ENCODE results near the gene PARL. TPM values are rescaled to one million over a fixed set of nuclear protein-coding genes. Genes with fewer than 3 reads are reported as not detected.

The PARL gene
- total RNA-seq, 1 experiment from 2014 or later: 109 TPM

DNA sequence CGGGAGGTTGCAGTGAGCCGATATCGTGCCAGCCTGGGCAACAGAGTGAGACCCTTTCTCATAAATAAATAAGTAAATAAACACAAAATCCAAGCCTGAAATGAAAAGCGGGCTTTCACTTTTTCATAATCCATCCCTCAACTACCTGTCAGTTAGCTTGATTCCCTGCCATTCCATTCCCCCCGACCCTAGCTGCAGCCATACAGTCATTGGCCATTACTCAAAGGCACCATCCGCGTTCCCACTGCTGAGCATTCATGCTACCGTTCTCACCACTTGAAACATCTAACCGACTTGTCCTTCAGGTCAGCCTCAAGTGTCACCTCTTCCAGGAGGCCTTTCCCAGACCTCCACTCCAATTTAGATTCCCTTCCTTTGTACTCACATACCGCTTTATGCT is 1.1 kb upstream of the PARL start:
- no peaks in the 10 kb centered on the region for H3K9me3 ChIP-seq (ENCODE audit: insufficient read depth, low read depth)
- no peak for DNase-seq
- H3K4me1 ChIP-seq (replicated peaks; ENCODE audit: insufficient read depth): peaks cover 15% of the 10 kb centered on the region
- H3K27ac ChIP-seq: no peak overlapping the region
- H3K4me2 ChIP-seq: no peak overlapping the region
- H2AFZ ChIP-seq: no peak overlapping the region
- intact Hi-C loops (cut with micrococcal nuclease; ENCODE audit: unreplicated experiment): loop anchor here (1.0 to 10.0 kb wide), 3 partner anchors 61 to 761 kb away; partner anchors contain the start of gene MAP6D1
- H3K9me2 ChIP-seq (ENCODE audit: insufficient read depth): no peaks in the 10 kb centered on the region
- H3K36me3 ChIP-seq (ENCODE audit: low read depth): peaks cover 6% of the 10 kb centered on the region; the same call in 1 of the 2 replicates
- peaks cover 24% of the 10 kb centered on the region for H4K20me1 ChIP-seq (ENCODE audit: insufficient read depth)
- H3F3A ChIP-seq (ENCODE audit: insufficient read depth, low read depth): no peaks in the 10 kb centered on the region
- no TSS peak for BruUV-seq (replicated peaks)
- H3K27me3 ChIP-seq (ENCODE audit: insufficient read depth, low read depth): no peaks in the 10 kb centered on the region
- CTCF ChIA-PET: interaction anchor here (0.6 kb wide), 1 partner anchor 19 kb away, joined by 6 read pairs; no protein-coding TSS in a partner anchor
- H3K4me3 ChIP-seq: no peak overlapping the region
- H3K79me2 ChIP-seq (ENCODE audit: low read depth): peaks cover 38% of the 10 kb centered on the region
- POLR2A ChIA-PET (ENCODE audit: unreplicated experiment): no interaction called here
- TF ChIP-seq EZH2 (IDR thresholded peaks at IDR 0.05; ENCODE audit: low read depth): no peak
- TF ChIP-seq, protein P1, sequence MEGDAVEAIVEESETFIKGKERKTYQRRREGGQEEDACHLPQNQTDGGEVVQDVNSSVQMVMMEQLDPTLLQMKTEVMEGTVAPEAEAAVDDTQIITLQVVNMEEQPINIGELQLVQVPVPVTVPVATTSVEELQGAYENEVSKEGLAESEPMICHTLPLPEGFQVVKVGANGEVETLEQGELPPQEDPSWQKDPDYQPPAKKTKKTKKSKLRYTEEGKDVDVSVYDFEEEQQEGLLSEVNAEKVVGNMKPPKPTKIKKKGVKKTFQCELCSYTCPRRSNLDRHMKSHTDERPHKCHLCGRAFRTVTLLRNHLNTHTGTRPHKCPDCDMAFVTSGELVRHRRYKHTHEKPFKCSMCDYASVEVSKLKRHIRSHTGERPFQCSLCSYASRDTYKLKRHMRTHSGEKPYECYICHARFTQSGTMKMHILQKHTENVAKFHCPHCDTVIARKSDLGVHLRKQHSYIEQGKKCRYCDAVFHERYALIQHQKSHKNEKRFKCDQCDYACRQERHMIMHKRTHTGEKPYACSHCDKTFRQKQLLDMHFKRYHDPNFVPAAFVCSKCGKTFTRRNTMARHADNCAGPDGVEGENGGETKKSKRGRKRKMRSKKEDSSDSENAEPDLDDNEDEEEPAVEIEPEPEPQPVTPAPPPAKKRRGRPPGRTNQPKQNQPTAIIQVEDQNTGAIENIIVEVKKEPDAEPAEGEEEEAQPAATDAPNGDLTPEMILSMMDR (conservative IDR thresholded peaks at IDR 0.05): no peak

DNA sequence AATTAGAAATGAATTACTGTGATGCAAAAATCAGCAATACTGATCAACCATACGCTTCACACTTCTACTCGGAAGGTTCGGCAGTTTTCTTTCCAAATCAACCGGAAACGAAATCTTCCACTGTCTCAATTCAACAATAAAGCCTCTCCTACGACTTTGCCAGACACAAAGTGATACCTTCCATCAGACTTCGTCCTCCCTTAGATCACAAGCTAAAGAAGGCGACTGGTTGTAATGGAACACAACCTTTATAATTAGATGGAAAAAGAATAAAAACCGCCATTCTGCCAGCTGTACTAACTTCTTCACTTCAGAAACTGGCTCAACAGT is 618 bp downstream of the PARL start:
- CTCF ChIA-PET: interaction anchor here (0.6 to 1.7 kb wide), 7 partner anchors 39 to 787 kb away, joined by 3 to 15 read pairs (median 4); partner anchors contain the start of gene ABCF3
- H3K79me2 ChIP-seq (ENCODE audit: low read depth): peaks cover 55% of the 10 kb centered on the region

GRCh38 chr3:183883291-183884096 is 1.2 kb downstream of the PARL start:
- Histone ChIP-seq H3K27me3 (ENCODE audit: insufficient read depth, low read depth) (no peaks in the 10 kb centered on the region), H3K9me2 (ENCODE audit: insufficient read depth) (no peaks in the 10 kb centered on the region), H2AFZ (peak overlapping the region; percentile 97; the same call in 1 of the 2 replicates), H3F3A (ENCODE audit: insufficient read depth, low read depth) (no peaks in the 10 kb centered on the region), H4K20me1 (ENCODE audit: insufficient read depth) (peaks cover 44% of the 10 kb centered on the region), H3K79me2 (ENCODE audit: low read depth) (peaks cover 61% of the 10 kb centered on the region), H3K27ac (peak overlapping the region; percentile 33), H3K4me3 (peak overlapping the region; percentile 96), H3K9me3 (ENCODE audit: insufficient read depth, low read depth) (no peaks in the 10 kb centered on the region), H3K4me1 (replicated peaks; ENCODE audit: insufficient read depth) (peaks cover 15% of the 10 kb centered on the region), H3K4me2 (peak overlapping the region; percentile 89), H3K36me3 (ENCODE audit: low read depth) (peaks cover 15% of the 10 kb centered on the region; the same call in 1 of the 2 replicates)
- intact Hi-C loops (cut with micrococcal nuclease; ENCODE audit: unreplicated experiment): loop anchor here (1.0 to 10.0 kb wide), 4 partner anchors 59 to 759 kb away; partner anchors contain the start of gene MAP6D1
- ChIA-PET POLR2A (ENCODE audit: unreplicated experiment) (no interaction called here), CTCF (interaction anchor here (0.6 to 1.7 kb wide), 3 partner anchors 39 to 201 kb away, joined by 3 to 15 read pairs (median 4); no protein-coding TSS in a partner anchor)
- no peak for DNase-seq
- TF ChIP-seq EZH2 (IDR thresholded peaks at IDR 0.05; ENCODE audit: low read depth): no peak
- TF ChIP-seq, protein P1 (conservative IDR thresholded peaks at IDR 0.05): no peak
- BruUV-seq (replicated peaks): no TSS peak

More for the DNA sequence above, 618 bp downstream of the PARL start:
- Histone ChIP-seq H3K4me2 (peak overlapping the region; percentile 89), H3K9me3 (ENCODE audit: insufficient read depth, low read depth) (no peaks in the 10 kb centered on the region), H4K20me1 (ENCODE audit: insufficient read depth) (peaks cover 38% of the 10 kb centered on the region), H3K27me3 (ENCODE audit: insufficient read depth, low read depth) (no peaks in the 10 kb centered on the region), H3K4me3 (peak overlapping the region; percentile 96), H2AFZ (peak overlapping the region; percentile 97), H3F3A (ENCODE audit: insufficient read depth, low read depth) (no peaks in the 10 kb centered on the region), H3K27ac (peak overlapping the region; percentile 33), H3K4me1 (replicated peaks; ENCODE audit: insufficient read depth) (peaks cover 15% of the 10 kb centered on the region), H3K36me3 (ENCODE audit: low read depth) (peaks cover 12% of the 10 kb centered on the region; the same call in 1 of the 2 replicates), H3K9me2 (ENCODE audit: insufficient read depth) (no peaks in the 10 kb centered on the region)
- intact Hi-C loops (cut with micrococcal nuclease; ENCODE audit: unreplicated experiment): loop anchor here (1.0 to 10.0 kb wide), 4 partner anchors 59 to 759 kb away; partner anchors contain the start of gene MAP6D1
- TF ChIP-seq, protein P1 (conservative IDR thresholded peaks at IDR 0.05): no peak
- TF ChIP-seq EZH2 (IDR thresholded peaks at IDR 0.05; ENCODE audit: low read depth): no peak
- no TSS peak for BruUV-seq (replicated peaks)
- DNase-seq: no peak
- POLR2A ChIA-PET (ENCODE audit: unreplicated experiment): interaction anchor here (0.6 kb wide), 1 partner anchor 289 kb away, joined by 6 read pairs; no protein-coding TSS in a partner anchor
